Mesodermal cell (in vitro differentiated cells): Measurements from ENCODE around the gene NHS.
A peak's percentile ranks its signal among the peaks of the same experiment; 100 is the strongest.

Experiments used
- H3K27ac ChIP-seq: 2 replicates; pipeline ENCODE4 v1.7.0; 2013; ENCODE audit warnings: mild to moderate bottlenecking, low read depth, low read length, moderate library complexity; ENCODE audit not compliant: severe bottlenecking
- H3K36me3 ChIP-seq: 2 replicates; pipeline ENCODE4 v1.7.1; 2013; ENCODE audit warnings: mild to moderate bottlenecking, low read length, moderate library complexity; ENCODE audit not compliant: control insufficient read depth, insufficient read depth
- H3K4me1 ChIP-seq: one replicate; pipeline ENCODE4 v1.7.1; 2013; ENCODE audit warnings: mild to moderate bottlenecking, low read length; ENCODE audit not compliant: insufficient read depth, control insufficient read depth, poor library complexity, severe bottlenecking
- H3K4me3 ChIP-seq: 2 replicates; pipeline ENCODE4 v1.7.0; 2013; ENCODE audit warnings: low read length, control low read depth, mild to moderate bottlenecking; ENCODE audit not compliant: insufficient read depth, poor library complexity, severe bottlenecking; ENCODE audit errors: extremely low read depth
- H3K9me3 ChIP-seq: 2 replicates; pipeline ENCODE4 v1.7.1; 2013; ENCODE audit warnings: mild to moderate bottlenecking, low read length, moderate library complexity; ENCODE audit not compliant: control insufficient read depth
- WGBS, 2 experiments: methylation state at CpG; one replicate each; pipeline ENCODE4 v1.1.5; 2013; ENCODE audit warnings: missing lambda C conversion rate in 2 of 2; ENCODE audit not compliant: insufficient coverage in 2 of 2; 5-methylcytosine and 5-hydroxymethylcytosine counted together

Gene NHS

DNA sequence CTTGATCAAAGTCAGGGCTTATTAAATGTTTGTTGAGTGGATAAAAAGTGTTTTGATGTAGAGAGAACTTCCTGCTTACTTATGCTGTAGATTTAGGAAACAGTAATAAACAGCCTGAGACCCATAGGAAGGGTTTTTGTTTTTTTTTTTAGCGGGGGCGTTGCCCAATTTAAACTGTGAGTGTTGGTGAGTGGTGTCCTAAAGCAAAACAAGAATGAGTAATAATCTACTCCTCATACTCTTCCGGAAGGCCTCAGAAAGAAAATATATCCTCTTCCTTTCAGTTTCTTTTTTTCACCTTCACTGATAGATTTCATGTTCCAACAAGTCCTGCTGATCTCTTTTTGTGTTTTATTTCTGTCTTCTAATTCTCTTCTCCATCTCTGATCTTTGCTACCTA, 257.9 kb downstream of the NHS start:
- H3K4me1 ChIP-seq: peaks cover 6% of the 10 kb centered on the region
- H3K4me3 ChIP-seq: no peak overlapping the region
- no peak overlapping the region for H3K27ac ChIP-seq
- no peaks in the 10 kb centered on the region for H3K36me3 ChIP-seq
- no CpG with 5 or more reads among the region's 3 CpGs for WGBS, 2 experiments
- no peaks in the 10 kb centered on the region for H3K9me3 ChIP-seq

DNA sequence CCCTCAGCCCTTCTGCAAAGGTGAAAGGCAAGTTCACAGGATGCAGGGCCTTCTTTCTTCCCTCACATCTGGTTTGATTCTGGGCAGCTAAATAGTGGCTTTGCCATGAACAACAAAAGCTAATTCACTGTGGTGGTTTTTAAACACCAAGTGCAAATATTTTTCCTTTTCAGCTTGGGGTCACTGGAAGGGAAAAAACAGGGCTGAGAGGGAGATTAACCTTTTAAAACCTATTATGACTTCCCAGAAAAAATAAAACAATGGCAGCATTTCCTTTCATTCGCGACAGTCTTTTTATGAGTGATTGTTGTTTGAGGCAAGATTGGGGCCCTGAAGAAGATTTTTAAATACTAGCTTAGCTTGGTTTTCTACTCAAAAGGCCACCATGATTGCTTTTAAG, 258.5 kb downstream of the NHS start:
- H3K27ac ChIP-seq: no peak overlapping the region
- no CpG with 5 or more reads among the region's 2 CpGs for WGBS, 2 experiments
- H3K4me1 ChIP-seq: peaks cover 6% of the 10 kb centered on the region
- H3K9me3 ChIP-seq: no peaks in the 10 kb centered on the region
- H3K4me3 ChIP-seq: no peak overlapping the region
- no peaks in the 10 kb centered on the region for H3K36me3 ChIP-seq

DNA sequence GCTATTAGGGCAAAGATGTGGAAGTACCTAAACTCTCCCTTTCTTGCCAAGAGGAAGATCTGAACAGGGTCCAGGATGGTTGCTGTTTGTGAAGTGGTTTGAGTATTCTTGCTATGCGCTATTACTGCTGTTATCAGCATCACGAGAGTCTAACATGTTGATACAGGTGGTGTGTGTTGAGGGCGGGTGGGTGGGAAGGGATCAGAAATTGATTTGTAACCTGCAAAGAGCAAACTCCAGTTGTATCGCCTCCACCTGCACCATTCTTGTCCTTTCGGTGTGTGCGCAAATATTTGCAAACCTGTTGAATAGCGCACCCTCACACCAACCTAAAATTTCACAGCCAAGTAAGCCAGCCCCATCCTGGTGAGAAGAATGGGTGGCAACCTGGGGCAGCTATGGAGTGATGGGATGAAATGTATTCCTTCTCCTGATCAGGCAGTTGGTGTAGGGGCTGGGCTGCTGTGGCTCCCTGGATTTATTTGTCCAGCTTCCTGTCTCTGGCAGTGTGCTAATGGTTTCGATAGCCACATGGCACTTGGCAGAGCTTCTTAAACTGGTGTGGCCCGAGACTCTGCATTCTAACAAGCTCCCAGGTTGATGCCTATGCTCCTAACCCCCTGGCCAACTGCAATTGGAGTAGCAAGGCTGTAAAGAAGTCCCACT, 259.7 kb downstream of the NHS start:
- Histone ChIP-seq H3K36me3 (no peaks in the 10 kb centered on the region), H3K4me1 (peaks cover 6% of the 10 kb centered on the region), H3K9me3 (no peaks in the 10 kb centered on the region), H3K27ac (no peak overlapping the region), H3K4me3 (no peak overlapping the region)
- 100% methylated on average over 1 of the region's 9 CpGs; no CpG with 5 or more reads in 1 of the 2 experiments for WGBS, 2 experiments

DNA sequence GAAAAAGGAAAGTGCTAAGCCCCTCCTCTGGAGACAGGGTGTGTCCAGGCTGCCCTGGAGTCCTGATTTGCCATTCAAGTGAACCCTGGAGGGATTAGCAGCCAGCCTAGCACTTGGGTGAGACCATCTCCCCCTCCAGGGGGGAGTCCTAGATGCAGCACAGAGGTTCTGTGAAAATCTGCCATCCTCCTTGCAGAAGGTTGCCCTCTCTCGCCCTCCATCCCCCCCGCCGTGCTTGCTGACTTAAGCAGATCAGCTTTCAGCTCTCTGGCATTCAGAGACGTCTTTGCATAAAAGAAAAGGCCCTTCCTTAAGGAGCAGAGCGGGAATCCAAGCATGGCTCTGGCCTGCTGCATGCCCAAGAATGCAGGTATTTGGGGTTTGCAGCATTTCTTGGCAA, 260.2 kb downstream of the NHS start:
- Histone ChIP-seq H3K4me1 (peaks cover 6% of the 10 kb centered on the region), H3K27ac (no peak overlapping the region), H3K9me3 (no peaks in the 10 kb centered on the region), H3K4me3 (peak overlapping the region; percentile 5), H3K36me3 (no peaks in the 10 kb centered on the region)
- 20% methylated on average over 1 of the region's 5 CpGs; no CpG with 5 or more reads in 1 of the 2 experiments for WGBS, 2 experiments

DNA sequence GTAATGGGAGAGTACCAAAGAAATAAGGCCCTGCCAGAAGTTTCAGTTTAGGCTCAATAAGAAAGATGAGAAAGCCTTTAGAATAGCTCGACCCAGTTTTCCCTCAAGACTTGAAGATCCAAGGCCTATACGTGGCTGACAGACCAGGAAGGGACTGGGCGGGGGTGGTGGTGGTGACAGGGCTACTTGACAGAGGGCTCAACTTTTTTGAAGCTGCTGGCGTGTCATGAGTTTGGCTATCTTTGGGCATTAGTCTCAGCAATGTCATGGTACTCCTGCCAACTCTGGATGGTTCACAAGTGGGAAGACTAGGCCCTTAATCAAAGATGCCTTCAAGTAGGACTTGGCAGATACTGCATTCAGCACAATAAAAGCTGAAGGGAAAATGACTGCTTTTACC, 262.2 kb downstream of the NHS start:
- Histone ChIP-seq H3K9me3 (no peaks in the 10 kb centered on the region), H3K4me1 (peaks cover 6% of the 10 kb centered on the region), H3K36me3 (no peaks in the 10 kb centered on the region), H3K27ac (no peak overlapping the region), H3K4me3 (no peak overlapping the region)
- 85% methylated on average over 4 of the region's 4 CpGs; no CpG with 5 or more reads in 1 of the 2 experiments for WGBS, 2 experiments

DNA sequence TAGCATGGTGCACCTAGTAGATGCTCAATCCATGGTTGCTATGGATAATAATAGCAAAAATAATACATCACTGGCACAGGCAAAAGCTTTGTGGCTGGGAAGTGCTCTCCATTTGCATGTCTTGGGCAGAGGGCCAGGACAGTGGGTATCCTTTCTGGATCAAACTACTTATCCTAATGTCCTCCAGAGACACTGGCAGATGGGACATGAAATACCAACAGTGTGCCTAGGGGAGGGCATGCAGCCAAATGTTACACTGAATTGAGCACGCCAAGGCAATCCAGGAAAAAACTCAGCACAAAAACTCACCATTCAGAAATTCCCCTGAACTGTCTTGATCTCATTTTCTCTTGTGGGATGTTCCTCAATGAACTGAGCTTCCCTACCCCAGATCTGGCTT, 263.7 kb downstream of the NHS start:
- H3K27ac ChIP-seq: no peak overlapping the region
- H3K36me3 ChIP-seq: no peaks in the 10 kb centered on the region
- H3K4me1 ChIP-seq: peaks cover 6% of the 10 kb centered on the region
- no peaks in the 10 kb centered on the region for H3K9me3 ChIP-seq
- H3K4me3 ChIP-seq: no peak overlapping the region
- 100% methylated on average over 1 of the region's 1 CpG; no CpG with 5 or more reads in 1 of the 2 experiments for WGBS, 2 experiments

DNA sequence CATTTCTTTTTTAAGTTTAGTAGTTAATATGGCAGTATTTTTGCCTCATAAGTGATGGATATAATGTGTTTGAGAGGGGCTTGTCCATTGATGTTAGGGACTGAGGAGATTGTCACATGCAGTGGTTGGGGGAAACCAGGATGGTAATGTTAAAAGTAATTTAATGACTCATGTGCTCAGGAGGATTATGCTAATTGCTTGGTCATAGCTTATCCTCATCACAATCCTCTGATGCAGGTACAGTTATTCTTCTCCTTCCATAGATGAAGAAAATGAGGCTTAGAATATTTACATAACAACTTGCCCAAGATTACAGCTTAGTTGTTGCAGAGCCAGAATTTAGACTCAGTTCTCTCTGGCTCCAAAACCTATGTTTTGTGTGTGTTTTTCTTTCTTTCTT, 267.9 kb downstream of the NHS start:
- Histone ChIP-seq H3K36me3 (no peaks in the 10 kb centered on the region), H3K9me3 (no peaks in the 10 kb centered on the region), H3K27ac (no peak overlapping the region), H3K4me1 (no peaks in the 10 kb centered on the region), H3K4me3 (no peak overlapping the region)

DNA sequence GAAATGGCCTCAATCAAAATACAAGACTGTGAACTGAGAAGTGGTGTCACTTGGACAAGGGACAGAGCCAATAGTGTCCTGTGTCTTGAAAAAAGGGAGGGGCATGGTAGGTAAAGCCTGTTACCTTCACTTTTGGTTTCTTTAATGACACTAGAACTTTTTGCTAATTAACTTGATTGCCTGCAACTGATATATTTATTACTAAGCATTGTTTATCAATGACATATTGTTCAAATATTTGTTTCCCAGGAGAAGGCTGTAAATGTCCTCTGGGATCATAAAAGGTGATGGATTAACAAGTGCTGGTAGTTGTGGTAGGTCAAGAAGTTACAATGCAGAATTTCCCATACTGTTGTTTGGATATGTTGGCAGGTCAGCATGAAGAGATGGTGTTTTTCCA, 268.5 kb downstream of the NHS start:
- no peaks in the 10 kb centered on the region for H3K4me1 ChIP-seq
- no peaks in the 10 kb centered on the region for H3K36me3 ChIP-seq
- H3K27ac ChIP-seq: no peak overlapping the region
- H3K4me3 ChIP-seq: no peak overlapping the region
- no peaks in the 10 kb centered on the region for H3K9me3 ChIP-seq

DNA sequence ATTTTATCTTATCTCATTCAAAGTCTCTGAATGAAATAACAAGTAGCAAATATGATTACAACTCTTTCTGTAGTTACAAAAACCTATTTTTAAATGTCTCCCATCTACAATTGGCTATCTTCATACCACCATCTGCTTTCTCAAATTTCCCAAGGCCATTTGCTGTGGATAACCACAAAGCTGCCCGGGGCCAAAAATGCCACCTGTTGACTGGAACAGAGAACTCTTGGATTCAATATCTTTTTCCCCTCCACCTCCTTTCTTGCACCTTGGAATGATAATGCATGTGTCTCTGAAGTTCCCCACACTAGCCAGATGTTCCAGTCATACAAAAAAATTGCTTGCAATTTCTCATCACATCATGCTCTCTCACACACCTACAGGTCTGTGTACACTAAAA, 269.0 kb downstream of the NHS start:
- Histone ChIP-seq H3K4me1 (no peaks in the 10 kb centered on the region), H3K9me3 (no peaks in the 10 kb centered on the region), H3K4me3 (no peak overlapping the region), H3K36me3 (no peaks in the 10 kb centered on the region), H3K27ac (no peak overlapping the region)
- WGBS, 2 experiments: no CpG with 5 or more reads among the region's 1 CpG

DNA sequence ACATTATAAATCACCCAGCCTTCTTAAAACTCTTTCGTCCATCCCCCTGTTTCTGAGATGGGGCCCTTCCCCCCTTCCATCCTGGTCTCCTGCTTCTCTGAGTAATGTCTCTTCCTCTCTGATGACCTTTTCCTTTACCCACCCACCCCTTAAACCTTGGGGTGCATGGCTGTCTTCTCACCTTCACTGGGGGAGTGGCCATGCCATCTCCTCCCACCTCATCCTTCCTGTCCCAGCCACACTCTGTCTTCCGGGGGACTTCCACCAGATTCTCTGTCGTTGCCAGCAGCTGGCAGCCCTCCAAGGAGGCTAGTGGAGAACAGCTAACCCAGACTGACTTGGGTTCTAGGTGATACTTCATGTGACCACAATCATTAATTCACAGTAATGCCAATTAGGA, 279.1 kb downstream of the NHS start:
- no peaks in the 10 kb centered on the region for H3K36me3 ChIP-seq
- WGBS, 2 experiments: 83 to 90% methylated on average over 1 to 2 of the region's 3 CpGs
- no peaks in the 10 kb centered on the region for H3K4me1 ChIP-seq
- H3K4me3 ChIP-seq: no peak overlapping the region
- H3K27ac ChIP-seq: no peak overlapping the region
- no peaks in the 10 kb centered on the region for H3K9me3 ChIP-seq

DNA sequence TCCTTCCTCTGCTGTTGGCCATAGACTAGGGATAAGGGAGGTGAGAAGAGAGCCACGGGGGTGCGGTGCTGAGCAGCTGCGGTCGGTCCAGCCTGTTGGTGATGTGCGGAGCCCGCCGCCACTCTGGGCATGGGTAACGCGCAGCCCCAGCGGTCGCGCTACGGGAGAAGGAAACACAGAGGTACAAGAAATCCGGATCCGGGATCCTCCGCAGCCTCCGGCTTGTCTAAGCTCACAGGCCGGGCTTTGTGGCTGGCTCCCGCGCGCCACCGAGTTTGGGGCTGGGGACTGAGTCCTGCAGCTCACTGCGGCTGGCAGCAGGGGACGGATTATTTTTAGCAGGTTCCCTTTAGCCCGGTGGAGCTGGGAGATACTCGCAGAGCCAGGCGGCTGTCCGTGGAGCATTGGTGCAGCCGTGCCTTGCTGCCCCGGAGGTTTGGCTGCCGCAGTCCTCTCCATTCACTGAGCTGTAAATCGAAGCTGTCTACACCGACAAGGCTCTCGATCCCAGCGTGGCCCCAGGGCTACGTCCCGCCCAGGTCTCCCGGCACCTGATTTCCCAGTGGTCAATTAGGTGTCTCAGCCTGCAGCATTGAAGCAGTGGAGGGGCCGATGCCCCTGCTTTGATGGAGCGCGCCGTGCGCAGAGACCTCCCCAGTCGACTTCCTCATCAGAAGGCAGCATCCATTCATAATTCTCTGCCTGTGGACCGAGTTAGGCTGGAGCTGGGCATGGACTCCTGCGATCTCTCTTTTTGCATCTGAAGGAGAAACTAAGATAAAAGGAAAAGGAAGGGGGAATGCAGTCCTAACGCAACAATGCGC, 280.4 kb downstream of the NHS start:
- WGBS, 2 experiments: 0% methylated on average over 8 to 27 of the region's 48 CpGs
- peak overlapping the region; percentile 18 for H3K4me3 ChIP-seq

More for the DNA sequence above, 280.4 kb downstream of the NHS start:
- Histone ChIP-seq H3K27ac (no peak overlapping the region), H3K36me3 (no peaks in the 10 kb centered on the region), H3K9me3 (no peaks in the 10 kb centered on the region), H3K4me1 (no peaks in the 10 kb centered on the region)
